Upper lobe of right lung (tissue), 1 donor: Measurements from ENCODE around the gene FMNL2. TPM values are rescaled to one million over a fixed set of nuclear protein-coding genes. Genes with fewer than 3 reads are reported as not detected.

Experiments used
- ATAC-seq: fragments of 200-7000 bp; cut with Tn5 transposase; one replicate; pipeline ENCODE4 v1.9.1; 2020; ENCODE audit warnings: mild to moderate bottlenecking, moderate library complexity
- DNase-seq: peaks from one replicate; pipeline ENCODE4 v3.0.0-alpha.2; 2020
- H3K27ac ChIP-seq: fragments of 200-600 bp; one replicate; pipeline ENCODE4 v1.8.0; 2022
- H3K27me3 ChIP-seq: fragments of 200-600 bp; one replicate; pipeline ENCODE4 v1.8.0; 2022; ENCODE audit warnings: mild to moderate bottlenecking
- H3K36me3 ChIP-seq: fragments of 200-600 bp; one replicate; pipeline ENCODE4 v1.8.0; 2022
- H3K4me1 ChIP-seq: fragments of 200-600 bp; one replicate; pipeline ENCODE4 v1.8.0; 2022
- H3K4me3 ChIP-seq: fragments of 200-600 bp; one replicate; pipeline ENCODE4 v1.8.0; 2022; ENCODE audit warnings: mild to moderate bottlenecking
- H3K9me3 ChIP-seq: fragments of 200-600 bp; one replicate; pipeline ENCODE4 v1.8.0; 2022
- intact Hi-C: fragments of 100-400 bp; cut with DNase I; formaldehyde crosslinking; loops from one replicate; pipeline ENCODE4 v1.11.0; 2022
- total RNA-seq: library from RNA; stranded (reverse); fragmentation: NEBNext Ultra II Directional; extraction: Animal tissue kit (Norgen Biotek cat#: 25700); gene quantifications from one replicate; pipeline ENCODE4 v1.2.1, GENCODE V29; 2021
- TF ChIP-seq, protein P1 (sequence below): fragments of 200-600 bp; IDR thresholded peaks from one replicate; pipeline ENCODE4 v1.8.0; 2022; ENCODE audit warnings: antibody characterized with exemption
- donor health status: DM: no; HTN: yes; CAD: no; lungs with severe emphysema.

The FMNL2 gene
- total RNA-seq, 1 donor from 2014 or later = 69.5 TPM

DNA sequence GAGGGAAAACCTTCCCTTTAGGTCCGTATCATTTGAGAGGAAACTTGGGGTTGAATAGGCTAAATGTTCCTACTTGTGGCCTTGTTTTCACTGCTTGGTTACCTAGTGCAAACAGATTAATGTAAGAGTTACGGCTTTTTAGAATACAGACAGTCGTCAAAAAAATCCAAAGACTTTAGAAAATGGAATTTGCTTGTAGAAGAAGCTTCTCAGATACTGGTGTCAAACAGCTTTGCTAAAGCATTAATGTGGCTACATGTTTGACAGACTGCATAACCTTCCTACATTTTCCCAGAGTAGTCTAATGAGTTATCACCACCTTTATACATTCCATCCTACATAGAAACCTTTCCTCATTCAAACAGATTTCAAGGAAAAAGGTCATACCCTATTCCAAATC lies 114.6 kb downstream of the FMNL2 start:
- Histone ChIP-seq H3K9me3 (no peaks in the 10 kb centered on the region), H3K27me3 (no peaks in the 10 kb centered on the region), H3K4me3 (no peak overlapping the region), H3K27ac (no peak overlapping the region), H3K4me1 (peaks cover 6% of the 10 kb centered on the region), H3K36me3 (no peaks in the 10 kb centered on the region)
- ATAC-seq = no peak
- intact Hi-C loops = no loop called here
- DNase-seq = no peak
- TF ChIP-seq, protein P1, sequence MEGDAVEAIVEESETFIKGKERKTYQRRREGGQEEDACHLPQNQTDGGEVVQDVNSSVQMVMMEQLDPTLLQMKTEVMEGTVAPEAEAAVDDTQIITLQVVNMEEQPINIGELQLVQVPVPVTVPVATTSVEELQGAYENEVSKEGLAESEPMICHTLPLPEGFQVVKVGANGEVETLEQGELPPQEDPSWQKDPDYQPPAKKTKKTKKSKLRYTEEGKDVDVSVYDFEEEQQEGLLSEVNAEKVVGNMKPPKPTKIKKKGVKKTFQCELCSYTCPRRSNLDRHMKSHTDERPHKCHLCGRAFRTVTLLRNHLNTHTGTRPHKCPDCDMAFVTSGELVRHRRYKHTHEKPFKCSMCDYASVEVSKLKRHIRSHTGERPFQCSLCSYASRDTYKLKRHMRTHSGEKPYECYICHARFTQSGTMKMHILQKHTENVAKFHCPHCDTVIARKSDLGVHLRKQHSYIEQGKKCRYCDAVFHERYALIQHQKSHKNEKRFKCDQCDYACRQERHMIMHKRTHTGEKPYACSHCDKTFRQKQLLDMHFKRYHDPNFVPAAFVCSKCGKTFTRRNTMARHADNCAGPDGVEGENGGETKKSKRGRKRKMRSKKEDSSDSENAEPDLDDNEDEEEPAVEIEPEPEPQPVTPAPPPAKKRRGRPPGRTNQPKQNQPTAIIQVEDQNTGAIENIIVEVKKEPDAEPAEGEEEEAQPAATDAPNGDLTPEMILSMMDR = no peak

DNA sequence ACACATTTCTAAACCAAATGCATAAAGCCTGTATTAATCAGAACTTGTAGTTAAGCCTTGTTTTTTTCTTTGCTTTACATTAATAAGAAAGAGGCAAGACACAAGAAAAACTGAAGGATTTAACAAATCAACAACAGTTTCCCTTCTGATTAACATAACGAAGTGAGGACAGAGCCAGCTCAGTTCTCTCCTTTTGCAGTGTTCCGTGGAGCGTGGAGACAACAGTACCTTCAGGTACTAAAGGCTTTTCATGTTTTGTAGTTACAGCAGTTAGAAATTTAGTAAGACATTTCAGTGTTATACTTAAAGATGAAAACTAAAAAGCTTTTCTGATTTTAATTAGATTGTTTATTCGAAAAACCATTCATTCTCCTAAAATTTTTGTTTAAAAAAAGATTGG lies 115.2 kb downstream of the FMNL2 start:
- H3K27me3 ChIP-seq = no peaks in the 10 kb centered on the region
- intact Hi-C loops = no loop called here
- H3K4me3 ChIP-seq = no peak overlapping the region
- ATAC-seq = no peak
- H3K36me3 ChIP-seq = no peaks in the 10 kb centered on the region
- DNase-seq = no peak
- H3K27ac ChIP-seq = no peak overlapping the region
- no peaks in the 10 kb centered on the region for H3K9me3 ChIP-seq
- TF ChIP-seq, protein P1 = no peak
- peaks cover 6% of the 10 kb centered on the region for H3K4me1 ChIP-seq

DNA sequence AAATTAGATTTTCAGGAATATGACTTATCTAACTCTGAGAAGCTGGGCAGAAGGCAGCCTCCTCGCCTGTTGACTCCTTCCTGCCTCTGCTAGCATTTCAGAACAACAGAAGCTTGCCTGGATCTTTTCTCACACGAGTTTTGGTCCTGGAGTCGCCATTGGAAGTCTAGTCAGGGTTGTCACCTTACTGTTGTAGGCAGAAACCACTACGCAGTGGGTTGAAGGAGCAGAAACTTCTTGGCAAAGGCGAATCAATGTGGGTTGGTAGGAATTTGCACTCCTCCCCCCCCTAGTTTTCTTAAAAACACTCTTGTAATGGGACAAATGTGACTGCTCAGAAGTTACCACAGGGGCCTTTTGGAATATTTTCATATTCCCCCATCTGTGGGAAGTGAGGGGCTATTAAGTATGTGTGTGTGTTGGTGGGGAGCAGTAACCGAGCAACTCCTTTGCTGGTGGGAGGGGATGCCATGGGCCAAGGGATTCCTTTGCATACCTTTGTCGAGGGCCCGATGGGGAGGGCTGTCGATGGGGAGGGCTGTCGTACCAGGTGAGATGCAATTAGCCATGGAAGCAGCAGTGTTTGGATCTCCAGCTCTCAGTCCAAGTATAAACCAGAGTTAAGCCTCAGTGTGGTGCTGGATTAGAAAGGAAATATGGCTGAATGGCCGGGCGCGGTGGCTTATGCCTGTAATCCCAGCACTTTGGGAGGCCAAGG lies 117.4 kb downstream of the FMNL2 start:
- DNase-seq = no peak
- intact Hi-C loops = no loop called here
- H3K36me3 ChIP-seq = no peaks in the 10 kb centered on the region
- H3K9me3 ChIP-seq = no peaks in the 10 kb centered on the region
- no peak overlapping the region for H3K27ac ChIP-seq
- TF ChIP-seq, protein P1 = no peak
- no peak overlapping the region for H3K4me3 ChIP-seq
- H3K27me3 ChIP-seq = no peaks in the 10 kb centered on the region
- ATAC-seq = no peak
- H3K4me1 ChIP-seq = no peaks in the 10 kb centered on the region

DNA sequence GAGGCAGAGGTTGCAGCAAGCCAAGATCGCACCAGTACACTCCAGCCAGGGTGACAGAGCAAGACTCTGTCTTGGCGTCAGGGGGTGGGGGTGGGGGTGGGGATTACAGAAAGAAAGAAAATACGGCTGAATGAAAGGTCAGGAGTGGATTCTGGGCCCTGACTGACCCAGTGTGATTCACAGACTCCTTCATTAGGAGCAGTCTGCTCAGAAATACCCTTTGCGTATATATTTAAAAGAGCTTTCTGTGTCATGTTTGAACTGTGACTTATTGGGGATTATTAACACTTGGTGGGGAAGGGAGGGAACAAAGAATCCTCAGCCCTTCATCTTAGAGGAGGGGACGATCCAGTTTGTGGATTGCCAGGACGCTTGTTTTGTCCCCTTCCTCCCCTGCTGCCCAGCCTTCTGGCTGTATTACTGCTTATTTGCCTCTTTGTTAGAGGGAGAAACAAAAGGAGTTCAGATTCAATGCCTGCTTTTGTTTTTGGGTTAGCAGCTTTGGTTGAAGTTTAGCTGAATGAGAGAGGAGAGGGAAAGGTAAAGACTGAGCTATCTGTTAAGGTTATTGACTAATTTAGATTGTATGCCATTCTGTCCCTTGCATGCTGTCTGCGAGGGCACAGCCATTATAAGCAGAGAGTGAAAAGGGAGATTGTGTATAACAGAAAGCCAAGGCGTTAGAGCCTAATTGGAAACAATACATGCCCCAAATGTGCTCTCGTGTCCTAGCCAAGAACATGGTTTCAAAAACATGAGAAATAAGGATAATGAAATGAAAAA lies 118.3 kb downstream of the FMNL2 start:
- ATAC-seq = no peak
- Histone ChIP-seq H3K36me3 (no peaks in the 10 kb centered on the region), H3K4me1 (no peaks in the 10 kb centered on the region), H3K27me3 (no peaks in the 10 kb centered on the region), H3K27ac (no peak overlapping the region), H3K9me3 (no peaks in the 10 kb centered on the region), H3K4me3 (no peak overlapping the region)
- intact Hi-C loops = no loop called here
- TF ChIP-seq, protein P1 = no peak
- no peak for DNase-seq

DNA sequence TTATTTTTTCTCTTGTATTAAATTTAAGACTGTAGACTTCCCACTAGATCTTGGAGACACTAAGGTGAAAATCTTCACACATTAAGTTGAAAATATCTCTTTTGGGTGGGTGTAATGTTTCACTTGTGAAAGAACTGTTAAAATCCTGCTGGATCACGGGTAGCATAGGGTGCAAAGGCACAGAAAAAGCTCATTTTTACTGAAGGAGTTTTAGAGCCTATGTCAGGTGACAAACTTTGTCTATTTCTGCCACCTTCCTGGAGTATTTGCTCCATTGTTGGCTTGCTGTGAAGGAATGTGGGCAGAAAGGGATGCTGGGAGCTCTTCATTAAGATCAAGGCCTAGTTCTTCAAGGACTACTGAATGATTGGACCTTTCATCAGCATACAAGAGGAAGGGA lies 119.4 kb downstream of the FMNL2 start:
- Histone ChIP-seq H3K9me3 (no peaks in the 10 kb centered on the region), H3K4me3 (no peak overlapping the region), H3K27me3 (no peaks in the 10 kb centered on the region), H3K36me3 (no peaks in the 10 kb centered on the region), H3K4me1 (no peaks in the 10 kb centered on the region), H3K27ac (no peak overlapping the region)
- intact Hi-C loops = no loop called here
- TF ChIP-seq, protein P1 = no peak
- DNase-seq (no peak), ATAC-seq (no peak)
